ENCODE measurements around the gene ALDH1L1.

The ALDH1L1 gene

DNA sequence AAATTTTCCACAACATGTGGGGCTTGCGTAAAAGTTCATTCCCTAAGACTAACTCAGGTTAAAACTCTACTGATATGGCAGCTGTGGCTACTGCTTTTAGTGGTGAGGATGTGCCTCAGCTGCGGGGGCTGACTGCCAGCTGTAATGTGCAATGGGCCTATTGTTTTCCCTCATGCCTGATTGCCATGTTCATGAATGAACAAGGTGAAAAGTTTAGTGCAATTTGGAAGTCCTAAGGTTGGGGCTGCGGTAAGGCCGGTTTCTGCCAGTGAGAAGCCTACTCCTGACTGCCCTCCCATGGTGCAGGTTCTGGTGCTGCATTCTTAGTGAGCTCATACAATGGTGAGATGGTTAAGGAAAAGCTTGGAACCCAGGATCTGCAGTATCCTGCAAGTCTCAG is 10.9 kb upstream of the ALDH1L1 start:
- no peak for DNase-seq

GRCh38 chr3:126187920-126188319 is 7.5 kb upstream of the ALDH1L1 start:
- no peak for DNase-seq

GRCh38 chr3:126186749-126187148 is 6.4 kb upstream of the ALDH1L1 start:
- DNase-seq: no peak

DNA sequence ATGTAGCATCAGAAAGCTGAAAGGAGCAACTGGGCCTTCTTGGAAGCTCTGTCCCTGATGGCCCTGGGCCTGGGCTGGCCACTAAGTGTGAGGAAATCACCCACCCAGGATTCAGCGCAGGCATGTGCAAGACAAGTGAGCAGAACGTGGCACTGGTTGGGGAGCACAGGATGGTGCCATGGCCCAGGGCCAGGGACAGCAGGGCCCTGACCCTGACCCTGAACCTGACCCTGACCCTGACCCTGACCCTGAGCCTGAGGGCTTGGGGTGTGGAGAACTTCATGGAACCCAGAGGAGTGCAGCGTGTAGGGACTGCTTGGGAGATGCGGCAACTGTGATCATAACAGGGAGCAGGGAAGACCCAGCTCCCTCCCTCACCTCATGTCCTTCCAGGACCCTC is 5.9 kb upstream of the ALDH1L1 start:
- DNase-seq: no peak

DNA sequence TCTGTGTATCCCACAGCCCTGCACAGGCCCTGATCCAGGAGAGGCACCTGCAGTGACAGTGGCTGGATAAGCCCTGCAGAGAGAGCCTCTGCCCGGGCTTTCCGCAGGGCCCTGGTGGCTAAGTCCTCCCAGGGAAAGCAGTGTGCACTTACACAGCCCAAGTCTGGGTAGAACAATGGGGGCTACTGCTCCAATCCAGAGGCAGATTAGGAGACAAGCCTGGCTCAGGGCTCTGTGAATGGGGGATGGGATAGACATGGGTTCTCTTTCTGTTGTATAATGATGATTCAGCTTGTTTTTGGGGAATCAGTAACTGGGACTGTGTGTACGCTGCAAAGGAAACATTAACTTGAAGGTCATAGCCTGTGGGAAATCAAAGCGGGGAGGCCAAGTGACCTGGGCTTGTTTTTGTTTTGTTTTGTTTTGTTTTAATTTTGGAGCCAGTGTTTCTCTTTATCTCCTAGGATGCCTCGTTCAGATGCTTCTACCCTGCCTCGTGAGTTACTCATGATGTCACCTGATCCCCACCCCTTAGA is 4.1 kb upstream of the ALDH1L1 start:
- DNase-seq: no peak

DNA sequence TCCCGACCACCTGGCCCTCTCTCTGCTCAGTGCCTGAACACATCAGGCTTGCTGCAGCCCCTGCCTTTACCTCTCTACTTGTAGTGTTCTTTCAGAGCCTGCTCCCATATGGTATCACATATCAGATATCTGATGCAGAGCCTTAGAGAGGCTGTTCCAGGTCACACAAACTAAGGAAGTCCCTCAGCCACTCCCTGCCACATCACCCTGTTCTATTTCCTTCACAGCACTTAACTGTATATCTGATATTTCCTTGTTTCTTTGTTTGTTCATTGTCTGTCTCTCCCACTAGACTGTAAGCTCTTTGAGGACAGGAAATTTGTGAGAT is 976 bp upstream of the ALDH1L1 start:
- no peak for DNase-seq

DNA sequence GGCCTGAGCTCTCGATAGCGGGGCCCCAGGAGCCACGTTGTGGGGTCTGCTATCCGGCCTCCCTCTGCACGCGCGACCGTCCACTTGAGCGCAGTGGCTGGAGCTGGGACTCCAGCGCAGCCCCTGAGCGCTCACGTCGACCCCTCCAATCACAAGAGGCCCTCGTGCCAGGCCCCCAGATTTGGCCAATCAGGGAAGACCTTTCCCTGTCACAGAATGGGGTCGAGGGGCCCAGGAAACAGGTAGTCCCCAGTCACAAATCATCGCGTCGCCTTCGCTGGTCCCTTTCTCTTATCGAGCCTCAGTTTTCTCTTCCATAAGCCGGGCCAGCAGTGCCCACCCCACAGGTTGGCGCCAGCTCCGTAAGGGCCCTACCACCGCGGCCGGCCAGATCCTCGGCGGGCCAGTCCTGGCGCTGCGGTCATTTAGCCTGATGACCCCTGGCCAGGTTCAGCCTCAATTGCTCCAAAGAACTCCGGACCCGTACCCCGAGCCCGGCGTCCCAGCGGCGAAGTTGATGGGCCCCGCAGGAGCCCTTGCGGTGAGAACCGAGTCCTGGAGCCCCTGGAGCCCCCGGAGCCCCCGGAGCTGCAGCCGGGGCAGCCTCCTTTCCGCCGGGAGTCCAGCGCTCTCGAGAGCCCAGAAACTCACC is 435 bp downstream of the ALDH1L1 start:
- peak; percentile 34 for DNase-seq

DNA sequence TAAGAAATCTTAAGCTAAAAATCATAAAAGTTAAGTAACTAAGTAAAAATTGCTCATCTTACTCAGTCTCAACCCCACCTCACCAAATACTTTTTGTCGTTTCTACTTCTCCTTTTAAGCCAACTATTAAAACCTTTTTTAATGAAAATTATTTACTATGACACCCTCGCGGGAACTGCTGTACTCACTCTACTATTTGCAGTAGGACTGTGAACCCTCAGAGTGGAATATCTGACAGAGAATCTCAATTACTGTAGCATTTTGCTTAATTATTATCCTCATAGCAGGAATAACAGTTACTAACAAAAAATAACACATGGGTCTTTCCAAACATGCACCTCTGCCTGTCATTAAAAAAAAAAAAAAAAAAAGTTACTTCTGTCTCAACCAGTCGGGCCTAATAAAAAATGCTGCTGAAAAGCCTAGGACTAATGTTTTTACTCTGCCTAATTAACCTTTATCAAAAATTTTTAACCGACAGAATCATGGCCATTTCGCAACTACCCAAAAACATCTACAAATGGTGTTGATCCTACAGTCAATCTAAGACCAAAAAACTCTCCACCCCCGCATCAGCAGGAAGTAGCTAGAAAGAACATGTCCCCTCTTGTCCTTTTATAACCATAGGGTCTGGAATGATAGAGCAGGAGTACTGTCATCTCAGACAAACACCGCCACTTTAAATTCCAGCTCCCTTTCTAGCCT is 10.2 kb downstream of the ALDH1L1 start:
- DNase-seq: no peak

GRCh38 chr3:126167566-126167965 is 12.8 kb downstream of the ALDH1L1 start:
- no peak for DNase-seq

DNA sequence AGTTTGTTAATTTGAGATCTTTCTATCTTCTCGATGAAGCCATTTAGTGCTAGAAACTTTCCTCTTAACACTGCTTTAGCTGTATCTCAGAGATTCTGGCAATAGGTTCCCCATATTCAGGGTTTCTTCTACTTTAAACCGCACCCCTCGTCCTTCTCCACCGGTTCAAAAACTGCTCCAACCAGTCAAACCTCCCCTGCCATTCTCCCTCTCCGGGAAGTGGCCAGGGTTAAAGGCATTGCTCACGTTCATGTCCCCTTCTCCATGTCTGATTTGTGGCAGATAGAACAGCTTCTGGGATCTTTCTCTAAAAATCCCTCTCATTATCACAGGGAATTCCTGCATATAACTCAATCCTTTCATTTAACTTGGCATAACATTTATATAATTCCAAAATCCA is 14.4 kb downstream of the ALDH1L1 start:
- no peak for DNase-seq

DNA sequence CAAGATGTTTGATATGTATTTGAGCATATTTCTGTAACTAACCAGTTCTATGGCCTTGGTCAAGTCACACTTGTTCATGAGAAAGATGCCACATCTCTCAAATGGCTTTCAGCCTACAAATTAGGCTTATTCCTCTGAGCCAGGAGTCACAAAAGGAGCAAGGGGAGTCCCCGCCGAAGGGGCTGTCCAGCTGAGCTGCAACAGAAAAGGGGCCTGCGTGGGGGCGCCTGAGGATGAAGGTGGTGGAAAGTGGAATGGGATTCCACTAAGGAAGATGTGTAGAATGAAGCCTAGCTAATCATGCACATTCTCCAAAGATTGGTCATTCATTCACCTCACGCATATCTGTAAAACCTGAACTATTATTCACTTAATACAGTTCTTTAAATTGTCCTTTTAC is 19.1 kb downstream of the ALDH1L1 start:
- no peak for DNase-seq

DNA sequence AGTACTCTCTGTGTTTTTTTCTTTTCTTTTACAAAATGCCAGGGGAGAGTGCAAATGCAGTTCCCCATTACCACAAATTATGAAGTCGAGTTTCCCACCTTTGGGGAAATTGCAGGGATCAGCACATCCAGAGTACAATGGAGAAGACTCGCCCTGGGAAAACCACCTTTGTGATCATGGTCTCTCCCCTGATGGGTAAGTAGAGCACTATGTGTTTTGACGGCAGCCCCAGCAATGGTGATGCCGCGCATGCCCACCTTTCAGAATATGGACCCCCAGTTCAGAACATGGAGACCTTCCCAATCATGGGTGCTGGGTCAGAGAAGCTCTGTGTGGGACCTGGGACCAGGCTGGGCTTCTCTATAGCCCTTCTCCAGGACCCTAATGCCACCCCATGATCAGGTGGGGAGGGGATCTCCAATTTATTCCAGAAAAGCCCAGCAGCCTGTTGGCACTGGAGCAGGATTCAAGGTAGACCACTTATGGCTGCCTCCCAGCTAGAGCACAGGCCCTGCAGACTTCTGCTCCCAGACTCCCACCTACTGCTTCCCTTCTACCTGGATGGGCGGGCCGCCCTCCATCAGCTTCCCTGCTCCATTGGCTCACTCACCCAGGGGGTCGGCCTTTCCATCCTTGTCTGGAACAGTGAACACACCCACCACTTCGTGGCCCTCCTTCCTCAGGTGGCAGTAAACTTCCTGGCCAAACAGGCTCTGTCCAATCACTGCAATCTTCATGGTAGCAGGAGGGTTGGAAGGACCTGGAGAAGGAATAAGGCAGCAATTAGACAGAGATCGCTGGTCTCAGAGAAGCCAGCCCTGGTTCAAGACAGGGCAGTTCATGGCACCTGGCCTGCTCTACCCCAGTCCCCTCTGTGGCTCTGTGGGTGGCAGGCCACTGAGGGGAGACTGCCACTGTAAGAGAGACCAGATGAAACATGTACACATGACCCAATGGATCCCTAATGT is 19.9 kb downstream of the ALDH1L1 start:
- no peak for DNase-seq

DNA sequence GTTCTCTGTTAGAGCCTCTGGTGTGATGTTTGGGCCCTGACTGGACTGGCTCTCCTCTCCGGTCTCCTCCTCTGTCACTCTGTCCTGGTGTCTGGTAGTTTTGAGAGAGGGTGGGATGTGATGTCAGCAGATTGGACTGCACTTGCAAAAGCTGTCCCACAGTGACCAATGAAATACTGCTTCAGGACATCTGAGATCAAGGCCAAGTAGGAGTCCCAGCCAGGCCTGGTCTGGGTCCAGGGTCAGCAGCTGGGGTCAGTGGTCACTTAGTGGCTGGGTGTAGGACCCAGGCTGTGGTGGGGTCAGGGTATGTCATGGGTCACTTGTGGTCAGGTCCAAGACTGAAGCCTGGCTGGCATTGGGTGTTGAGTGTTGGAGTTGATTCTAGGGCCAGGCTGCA is 20.9 kb downstream of the ALDH1L1 start:
- DNase-seq: no peak

DNA sequence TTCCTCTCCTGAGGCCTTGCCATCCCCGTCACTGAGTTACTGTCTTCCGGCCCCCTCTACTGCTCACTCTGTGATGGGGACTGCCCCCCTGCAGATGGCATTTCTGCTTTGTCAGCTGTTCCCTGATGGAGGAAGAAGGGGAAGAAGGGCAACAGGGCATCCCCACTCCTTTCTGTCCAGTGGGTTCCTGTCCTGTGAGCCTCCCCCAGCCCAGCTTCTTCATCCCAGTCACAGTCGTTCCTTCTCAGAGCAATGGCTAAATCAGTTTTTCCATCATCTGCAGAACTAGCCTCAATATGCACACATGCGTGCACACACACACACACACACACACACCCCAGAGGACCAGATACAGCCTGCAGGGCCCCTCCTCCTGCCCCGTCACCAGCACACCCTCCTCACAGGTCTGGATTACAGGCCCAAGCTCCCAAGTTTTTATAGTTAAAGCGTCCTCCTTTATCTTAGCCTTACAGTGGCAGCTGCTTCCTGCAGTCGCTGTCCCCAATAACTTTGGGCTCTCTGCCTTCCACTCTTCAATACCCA is 21.4 kb downstream of the ALDH1L1 start:
- DNase-seq: no peak

DNA sequence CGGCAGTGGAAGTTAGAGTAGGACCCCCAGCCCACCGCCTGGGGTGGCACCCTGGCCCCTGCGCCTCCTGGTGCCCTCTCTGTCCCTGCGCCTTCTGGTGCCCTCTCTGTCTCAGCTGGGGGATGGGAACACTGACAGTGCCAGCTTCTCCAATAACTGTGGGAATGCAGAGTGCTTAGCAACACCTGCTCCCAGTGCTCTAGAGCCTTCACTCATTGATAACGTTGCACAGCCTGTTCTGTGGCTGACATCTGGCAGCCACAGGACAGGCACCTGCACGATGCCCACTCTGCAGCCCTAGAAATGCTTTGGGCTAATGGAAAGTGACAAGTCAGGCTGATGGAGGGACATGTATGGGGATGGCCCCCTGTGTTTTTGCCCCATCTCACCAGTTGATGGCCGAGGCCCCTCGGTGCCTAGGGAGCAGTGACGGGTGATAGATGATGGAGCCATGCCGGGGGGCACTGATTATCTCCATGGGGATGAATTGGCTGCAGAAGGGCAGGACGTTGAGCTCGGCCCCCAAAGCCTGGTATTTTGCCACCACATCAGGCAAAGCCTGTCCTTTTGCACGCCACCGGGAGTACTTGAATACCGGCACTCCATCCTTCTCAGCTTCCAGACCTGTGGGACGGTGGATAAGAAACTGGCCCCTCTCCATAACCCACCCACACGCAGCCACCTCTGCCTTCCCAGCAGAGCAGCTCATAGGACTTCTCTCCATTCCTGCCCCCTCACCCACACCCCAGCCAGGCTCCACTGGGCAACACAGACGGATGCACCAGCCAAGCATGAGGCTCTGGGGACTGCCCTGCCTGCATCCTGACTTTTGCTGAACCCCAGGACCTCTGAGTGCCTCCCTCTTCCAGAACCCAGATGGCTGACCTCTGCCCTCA is 22.1 kb downstream of the ALDH1L1 start:
- no peak for DNase-seq

GRCh38 chr3:126157083-126157768 is 23.2 kb downstream of the ALDH1L1 start:
- no peak for DNase-seq

GRCh38 chr3:126156468-126156867 is 23.9 kb downstream of the ALDH1L1 start:
- DNase-seq: peak; percentile 13

GRCh38 chr3:126155819-126156218 is 24.6 kb downstream of the ALDH1L1 start:
- no peak for DNase-seq

GRCh38 chr3:126155280-126155640 is 25.1 kb downstream of the ALDH1L1 start:
- no peak for DNase-seq

DNA sequence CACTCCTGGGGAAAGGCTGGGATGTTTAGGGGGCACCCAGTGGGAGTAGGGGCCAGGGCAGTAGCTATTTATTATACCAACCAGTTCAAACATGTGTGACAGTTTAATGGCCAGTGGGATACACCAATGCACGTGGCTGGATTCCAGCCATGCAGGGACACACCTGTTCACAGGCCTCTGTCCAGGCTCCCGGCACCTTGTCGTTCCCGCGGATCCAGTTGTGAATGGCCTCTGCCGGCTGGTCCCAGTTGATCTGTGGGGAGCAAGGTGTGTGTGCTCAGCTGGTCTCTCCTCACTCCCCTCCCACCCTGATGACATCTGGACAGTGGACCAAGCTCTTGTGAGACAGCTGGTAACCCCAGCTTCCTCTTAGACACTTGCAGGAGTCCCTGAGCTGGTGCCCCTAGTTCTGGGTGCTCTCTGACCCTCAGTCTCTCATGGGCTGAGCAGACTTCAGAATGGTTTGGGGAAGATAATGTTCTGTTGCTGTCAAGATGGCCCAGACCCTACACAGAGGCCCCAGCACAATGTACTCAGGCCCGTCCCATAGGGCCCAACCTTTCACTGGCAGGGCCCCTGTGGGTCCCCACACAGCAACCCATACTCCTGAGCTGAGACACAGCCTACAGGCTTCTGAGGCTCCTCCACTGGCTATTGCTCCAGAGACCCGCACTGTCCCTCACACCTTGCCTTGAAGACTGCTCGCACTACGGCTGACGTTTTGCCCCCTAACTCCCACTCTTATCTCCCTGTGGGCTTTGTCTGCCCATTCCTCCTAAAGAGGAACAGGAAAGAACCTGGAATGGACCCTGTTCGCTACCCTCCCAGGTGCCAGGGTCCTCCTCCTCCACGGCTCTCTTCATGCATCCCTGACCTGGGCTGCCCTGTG is 25.8 kb downstream of the ALDH1L1 start:
- no peak for DNase-seq
